MV-4-11 (cell line): ENCODE data around the gene GPC5.

Experiments used
- DNase-seq: peaks from one replicate; lab custom pipeline; 2025; lab: John Stamatoyannopoulos, UW

Gene GPC5

DNA sequence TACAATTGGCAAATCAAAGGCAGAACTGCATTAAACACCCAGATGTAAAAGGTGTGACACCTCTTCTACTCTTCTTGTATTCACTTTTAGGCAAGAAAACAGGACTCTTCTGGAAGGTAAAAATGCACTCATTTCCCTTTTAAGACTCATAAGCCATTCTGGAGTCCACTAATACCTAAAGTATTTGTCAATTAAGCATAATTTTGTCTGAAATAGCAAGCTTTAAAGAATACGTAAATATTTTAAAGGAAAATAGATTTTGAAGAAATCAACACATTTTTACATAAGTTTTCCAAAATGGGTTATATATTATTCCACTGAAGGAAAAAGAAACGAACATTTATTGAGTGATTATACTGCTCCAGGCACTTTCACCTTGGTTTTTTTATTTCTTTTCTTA is 1166.5 kb downstream of the GPC5 start:
- no peak for DNase-seq

DNA sequence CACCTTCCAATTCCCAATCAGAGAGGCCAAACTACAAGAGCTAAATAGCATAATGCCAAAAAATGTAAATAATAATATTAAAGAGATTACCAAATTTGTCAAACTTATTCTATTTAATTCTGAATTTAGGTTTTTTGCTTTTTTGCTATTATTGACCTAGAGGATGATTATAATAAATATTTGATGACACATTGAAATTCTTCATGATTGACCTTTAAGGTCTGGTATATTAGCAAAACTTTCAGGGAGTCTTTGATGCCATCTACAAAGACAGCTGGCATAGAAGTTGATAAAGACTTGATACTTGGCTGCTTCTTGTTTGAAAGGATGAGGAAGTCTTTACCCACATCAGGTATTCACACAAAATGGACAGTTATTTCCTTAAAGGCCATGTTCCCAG is 1168.3 kb downstream of the GPC5 start:
- DNase-seq = no peak

DNA sequence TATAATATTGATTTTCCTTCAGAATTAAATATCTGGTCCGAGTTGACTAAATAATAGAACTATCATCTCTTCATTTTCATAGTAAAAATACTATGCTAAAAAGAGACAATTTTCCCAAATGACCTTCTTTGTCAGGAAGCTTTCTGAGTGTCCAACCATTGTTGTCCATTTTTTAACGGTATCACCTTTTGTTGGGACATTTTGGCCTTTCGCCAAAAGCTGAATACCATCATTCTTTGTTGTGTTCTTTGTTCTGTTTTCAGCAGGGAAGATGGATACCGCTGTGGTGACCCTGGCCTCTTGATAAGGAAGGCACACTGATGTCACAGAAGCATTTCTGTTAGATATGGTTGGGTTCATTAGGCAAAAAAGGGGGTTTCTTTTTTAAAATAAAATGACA is 1173.8 kb downstream of the GPC5 start:
- no peak for DNase-seq

DNA sequence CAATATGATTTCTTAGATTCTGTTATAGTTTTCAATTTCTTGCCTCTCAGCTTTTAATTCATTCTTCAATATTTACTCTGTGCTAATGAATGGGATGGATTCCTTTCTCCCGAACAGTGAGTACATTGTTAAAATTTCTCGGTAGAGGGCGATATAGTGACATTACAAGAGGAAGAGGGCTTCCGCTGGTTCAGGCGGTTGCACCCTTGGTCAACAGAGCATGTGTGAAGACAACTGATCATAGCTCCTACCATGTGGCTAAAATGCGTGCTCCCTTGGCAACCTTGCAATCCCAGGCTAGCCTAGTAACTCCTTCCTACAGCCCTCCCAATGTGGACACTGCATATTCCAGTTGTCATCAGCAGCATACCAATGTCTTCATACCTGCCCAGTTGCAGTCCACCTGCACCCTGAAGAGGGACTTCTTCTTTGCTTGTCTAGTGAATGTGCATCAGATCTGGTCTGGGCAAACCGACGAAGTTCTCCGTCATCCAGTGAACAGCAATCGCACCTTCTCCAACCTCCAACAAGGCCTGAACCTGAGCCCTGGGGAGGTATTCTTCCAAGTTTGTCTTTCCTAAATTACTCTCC is 1175.1 kb downstream of the GPC5 start:
- no peak for DNase-seq

DNA sequence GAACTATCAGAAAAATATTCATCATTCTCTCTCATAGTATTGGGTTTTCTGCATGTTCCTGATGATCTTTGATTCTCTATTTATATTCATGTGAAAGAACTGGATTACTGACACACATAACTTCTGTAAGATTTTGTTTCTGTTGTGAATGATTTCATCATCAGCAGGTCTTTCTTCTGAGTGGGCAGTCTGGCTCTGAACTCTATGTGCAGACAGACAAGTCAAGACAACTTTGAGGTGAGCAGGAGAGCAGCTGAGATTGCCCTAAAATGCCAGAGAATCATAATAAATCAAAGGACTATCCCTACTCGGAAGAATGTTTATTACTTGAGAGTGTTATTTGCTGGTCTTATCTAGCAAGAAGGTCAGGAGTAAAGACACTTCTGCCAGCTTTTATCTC is 1176.1 kb downstream of the GPC5 start:
- no peak for DNase-seq

DNA sequence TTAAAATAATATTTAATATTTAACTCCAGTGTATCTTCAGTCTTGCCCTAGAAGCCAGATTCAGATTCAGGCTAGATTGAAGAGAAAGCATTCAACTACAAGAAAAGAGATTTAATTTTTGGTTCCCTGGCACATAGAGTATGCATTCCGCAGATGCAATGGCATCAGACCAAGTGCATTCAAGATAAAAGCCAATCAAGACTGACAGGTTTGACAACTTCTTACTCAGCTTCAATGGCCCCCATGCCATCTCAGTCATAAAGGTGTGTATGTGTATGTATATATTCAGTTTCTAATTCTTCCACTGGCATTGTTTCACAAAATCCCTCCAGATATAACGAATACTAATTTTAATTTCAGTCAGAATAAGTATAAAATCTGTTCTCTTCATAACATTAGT is 1177.4 kb downstream of the GPC5 start:
- DNase-seq = no peak

DNA sequence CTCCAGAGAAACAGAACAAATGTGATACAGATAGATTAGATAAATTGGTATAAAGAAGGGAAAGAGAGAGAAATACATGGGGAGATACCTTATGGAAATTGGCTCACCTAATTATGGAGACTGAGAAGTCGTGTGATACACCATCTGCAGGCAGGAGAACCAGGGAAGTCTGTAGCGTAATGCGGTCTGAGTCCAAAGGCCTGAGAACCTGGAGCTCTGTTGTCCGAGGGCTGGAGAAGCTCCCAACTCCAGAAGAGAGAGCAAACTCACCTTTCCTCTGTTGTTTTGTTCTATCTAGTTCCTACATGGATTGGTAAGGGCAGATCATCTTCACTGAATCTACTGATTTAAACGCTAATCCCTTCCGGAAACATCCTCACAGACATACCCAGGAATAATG is 1179.9 kb downstream of the GPC5 start:
- DNase-seq = no peak

DNA sequence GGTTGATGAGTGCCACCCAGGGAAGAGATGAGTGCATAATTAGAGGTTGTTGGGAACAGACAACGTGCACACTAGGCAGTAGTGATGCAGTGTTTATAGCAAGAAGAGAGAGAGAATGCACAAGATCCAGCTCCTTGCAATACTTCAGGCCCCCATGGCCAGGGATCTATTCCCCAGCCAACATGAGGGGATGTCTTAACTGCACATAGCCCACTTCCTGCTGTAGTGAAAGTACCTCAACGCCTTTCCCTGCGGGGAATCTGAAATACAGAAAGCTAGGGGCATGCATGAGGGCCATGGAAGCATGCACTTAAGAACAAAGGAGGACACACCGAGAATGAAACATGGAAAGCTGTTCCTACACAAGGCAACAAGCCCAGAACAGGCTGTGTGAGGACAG is 1191.5 kb downstream of the GPC5 start:
- no peak for DNase-seq

DNA sequence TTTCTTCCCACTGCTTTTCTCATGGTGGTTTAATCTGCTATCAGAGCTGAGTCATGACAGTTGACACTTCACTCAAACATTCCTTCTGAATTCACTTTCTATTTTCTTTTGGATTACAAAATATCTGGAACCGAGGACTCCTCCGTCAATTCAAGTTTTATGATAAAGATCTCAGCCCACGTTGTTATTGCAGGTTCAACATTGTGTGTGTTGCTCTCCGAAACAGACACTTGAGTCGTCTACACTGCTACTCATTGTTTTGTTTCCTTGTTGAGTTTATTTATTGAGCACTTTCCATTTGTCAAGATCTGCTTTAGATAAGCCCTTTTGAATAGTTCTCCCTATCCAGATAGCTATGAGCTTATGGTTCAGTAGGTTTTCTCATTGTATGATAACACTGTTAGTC is 1192.1 kb downstream of the GPC5 start:
- DNase-seq = no peak

DNA sequence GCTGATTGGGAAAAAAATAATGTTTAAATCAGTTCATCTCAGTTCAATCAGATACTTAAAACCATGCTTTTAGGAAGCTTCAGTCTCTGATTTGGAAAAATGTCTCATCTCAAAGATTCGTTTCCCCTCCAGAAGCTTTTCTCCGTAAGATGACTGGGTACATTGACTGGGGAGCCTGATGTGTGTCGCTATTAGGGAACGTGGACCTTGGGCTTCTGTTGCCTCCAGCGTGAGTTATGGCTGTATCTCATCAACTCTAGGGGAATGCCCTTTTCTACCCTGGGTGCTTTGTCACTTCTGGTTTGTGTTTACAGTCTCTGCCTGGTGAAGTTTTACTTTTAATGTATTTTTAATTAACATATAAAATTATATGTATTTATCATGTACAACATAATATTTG is 1192.7 kb downstream of the GPC5 start:
- no peak for DNase-seq

DNA sequence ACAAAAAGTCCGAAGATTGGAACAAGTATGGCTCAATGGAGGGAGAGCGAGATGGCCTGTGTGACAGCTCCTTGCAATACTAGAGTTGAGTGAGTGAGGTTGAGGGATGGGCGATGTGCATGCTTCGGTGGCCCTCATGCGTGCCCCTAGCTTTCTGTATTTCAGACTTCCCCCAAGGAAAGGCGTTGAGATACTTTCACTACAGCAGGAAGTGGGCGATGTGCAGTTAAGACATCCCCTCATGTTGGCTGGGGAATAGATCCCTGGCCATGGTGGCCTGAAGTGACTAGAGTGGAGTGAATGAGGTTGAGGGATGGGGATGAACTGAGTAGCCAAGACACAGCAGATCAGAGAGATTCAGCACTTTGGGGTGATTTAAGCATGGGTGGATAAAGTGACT is 1194.3 kb downstream of the GPC5 start:
- no peak for DNase-seq

DNA sequence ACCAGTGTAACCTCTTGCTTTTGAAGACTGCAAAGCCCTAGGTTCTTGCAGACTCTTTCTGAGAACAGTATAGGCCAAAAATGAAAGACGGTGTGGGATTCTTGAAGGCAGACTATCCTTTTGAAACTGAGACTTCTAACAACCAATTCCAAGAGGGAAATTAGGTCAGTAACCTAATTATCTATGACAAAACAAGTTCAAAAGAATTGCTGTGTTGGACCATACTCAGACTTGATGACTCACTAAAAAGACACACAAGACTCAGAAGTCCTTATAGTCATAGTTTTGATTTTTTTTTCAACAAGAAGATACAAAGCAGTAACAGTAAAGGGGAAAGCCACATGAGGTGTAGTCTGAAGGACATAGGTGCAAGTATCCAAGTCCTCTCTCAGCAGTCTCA is 1204.1 kb downstream of the GPC5 start:
- DNase-seq = no peak

DNA sequence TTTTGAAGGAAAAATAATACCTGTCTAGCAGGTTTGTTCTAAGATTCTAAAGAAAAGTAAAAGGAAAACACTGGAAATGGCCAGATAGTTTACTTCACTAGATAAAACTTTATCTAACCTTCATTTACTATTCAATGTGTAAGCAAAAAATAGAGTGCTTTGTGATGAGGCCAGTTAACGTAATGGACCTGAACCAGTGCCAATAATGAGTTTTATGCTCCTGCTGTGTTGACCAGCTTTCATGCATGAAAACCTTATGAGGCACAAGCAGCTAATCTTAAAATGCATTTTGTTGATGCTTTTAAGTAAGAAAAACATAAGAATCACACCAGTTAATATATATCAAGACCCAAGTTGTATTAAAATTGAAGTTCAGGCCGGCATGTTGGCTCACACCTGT is 1211.0 kb downstream of the GPC5 start:
- no peak for DNase-seq

DNA sequence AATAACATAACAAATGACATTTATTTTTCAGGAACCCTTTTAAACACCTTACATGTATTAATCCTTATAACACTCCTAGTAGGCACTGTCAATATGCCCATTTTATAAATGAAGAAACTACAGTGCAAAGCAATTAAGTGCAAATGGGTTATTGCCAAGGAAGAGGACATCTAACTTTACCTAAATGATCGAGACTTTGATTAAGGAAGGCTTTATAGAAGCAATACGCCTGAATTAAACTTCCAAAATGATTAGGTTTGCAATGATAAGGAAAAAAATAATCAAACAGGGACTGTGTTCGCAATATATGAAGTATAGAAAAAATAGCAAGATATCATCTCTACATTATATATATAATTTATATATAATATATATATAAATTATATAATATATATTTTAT is 1214.5 kb downstream of the GPC5 start:
- DNase-seq = no peak

DNA sequence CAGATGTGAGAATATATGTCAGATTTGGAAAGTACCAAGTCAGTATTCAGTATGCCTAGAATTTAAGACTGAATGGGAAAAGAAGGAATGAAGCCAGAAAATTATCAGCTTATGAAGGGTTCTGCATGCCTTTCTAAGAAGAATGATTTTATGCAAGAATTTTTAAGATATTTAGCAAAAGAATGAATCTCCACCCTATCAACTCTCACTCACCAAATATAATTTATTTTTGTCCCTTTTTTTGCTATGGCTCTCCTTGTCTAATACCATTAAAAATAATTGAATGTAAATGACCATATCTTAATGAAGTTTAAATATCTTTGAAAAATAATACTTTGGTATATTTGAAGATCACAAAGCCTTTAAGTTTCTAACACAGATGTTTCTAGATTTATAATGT is 1215.5 kb downstream of the GPC5 start:
- DNase-seq = no peak

DNA sequence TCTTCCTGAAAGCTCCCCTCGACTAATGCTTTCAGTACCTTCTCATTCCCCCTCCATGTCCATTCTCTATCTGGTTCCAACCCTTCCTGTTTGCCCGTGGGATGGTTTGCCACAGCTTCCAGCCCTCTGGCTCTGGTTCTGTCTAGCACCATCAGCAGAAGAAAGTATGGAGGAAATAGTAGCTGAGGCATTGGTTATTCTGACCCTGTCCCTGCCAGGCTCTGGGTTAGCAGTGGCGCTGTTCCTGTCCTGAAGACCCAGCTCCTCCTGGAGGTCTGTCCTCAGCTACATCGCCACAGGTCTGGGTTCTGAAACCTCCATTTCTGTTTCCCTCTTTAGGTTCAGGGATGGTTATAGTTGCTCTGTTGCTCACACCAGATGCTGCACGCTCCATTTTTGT is 1223.6 kb downstream of the GPC5 start:
- DNase-seq = no peak

DNA sequence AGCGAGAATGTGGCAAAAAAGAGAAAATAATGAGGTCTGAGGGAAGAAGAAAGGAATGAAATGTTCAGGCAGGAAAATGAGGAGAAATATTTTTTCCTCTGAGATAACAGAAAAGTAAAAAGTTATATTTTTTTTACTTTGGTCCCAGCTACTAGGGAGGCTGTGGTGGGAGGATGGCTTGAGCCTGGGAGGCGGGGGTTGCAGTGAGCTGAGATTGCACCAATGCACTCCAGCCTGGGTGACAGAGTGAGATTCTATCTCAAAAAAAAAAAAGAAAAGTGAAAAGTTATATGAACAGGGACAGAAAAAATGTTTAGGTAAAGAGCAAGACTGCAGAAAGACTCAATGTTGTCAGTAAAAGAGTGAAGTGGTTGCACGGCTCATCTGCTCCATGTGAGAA is 1224.5 kb downstream of the GPC5 start:
- no peak for DNase-seq

DNA sequence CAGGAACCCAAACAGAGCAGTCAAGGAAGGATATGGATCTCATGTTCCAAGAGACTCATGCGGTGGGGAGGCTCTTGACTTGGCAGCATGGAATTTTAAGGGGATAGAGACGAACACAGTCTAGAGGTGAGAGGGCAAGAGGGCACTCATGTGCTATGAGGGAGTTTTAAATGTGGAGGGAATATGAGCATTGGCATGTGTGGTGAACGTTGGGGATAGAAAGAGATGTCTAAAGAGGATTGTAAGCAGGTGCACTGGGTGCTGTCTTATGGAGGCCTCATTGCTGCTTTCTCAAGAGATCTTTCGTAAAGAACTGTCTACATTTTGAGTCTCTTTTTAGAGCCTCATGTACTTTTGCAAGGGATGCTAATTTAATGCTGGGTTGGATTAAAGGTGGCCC is 1227.9 kb downstream of the GPC5 start:
- DNase-seq = no peak

DNA sequence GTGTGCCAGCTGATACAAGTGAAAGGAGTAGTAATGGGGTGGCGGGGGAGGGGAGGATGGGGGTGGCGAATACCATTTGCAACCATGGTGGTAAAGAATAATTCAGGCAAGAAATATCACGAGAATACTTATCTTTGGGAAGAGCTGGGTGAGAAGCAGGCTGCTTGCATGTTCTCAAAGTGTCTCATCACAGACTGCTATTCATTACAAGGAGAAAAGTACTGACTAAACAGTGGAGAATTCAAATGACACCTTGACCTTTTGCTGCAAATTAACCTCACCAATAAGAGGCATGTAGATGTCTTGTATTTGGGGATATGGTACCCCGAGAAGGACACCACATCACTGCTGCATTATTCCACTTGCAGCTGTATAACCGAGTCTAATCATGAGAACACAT is 1242.5 kb downstream of the GPC5 start:
- no peak for DNase-seq

DNA sequence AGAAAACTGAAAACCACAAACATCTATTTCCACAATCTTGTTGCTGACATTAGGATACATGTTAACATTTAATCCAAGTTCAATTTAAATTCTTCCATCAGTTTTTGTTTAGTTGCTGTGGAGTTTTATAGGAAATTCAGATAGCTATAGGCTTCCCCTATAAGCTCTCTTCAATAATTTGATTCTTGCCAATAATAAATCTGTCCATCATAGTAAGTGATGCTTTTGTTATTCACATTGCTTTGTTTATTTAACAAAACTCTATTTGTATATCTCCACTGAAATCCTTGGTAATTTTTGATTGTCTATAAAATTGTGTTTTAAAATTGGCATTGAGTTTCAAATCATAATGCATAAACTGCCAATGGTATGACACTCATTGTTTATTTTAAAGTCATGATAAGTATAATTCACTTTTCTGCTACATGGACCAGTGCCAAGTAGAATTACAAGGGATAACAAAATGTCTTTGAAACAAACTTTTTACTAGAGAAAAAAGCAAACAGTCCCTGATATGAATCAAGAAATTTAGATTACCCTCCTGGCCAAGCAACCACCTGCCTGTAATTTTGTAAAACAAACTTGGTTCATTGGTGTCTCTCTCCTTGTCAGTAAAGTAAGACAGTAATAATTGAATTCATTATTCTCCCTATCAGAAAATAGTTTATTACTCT is 1250.9 kb downstream of the GPC5 start:
- no peak for DNase-seq

DNA sequence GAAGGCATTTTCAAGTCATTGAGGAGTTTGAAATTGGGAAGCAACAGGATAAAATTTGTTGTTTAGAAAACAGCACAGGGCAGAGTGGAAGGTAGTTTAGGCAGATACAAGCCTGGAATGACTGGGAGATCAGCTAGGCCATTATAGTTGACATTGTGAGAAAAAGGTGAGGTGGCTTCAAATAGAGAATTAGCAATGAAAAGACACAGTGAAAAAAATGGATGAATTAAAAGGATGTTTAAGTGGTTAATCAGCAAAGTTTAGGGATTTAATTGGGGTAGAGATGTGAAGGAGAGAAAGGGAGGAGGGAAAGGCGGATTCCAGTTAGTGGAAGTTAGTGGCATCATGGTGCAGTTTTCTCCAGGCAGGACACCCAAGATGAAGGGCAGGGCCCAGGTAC is 1257.7 kb downstream of the GPC5 start:
- DNase-seq = no peak

DNA sequence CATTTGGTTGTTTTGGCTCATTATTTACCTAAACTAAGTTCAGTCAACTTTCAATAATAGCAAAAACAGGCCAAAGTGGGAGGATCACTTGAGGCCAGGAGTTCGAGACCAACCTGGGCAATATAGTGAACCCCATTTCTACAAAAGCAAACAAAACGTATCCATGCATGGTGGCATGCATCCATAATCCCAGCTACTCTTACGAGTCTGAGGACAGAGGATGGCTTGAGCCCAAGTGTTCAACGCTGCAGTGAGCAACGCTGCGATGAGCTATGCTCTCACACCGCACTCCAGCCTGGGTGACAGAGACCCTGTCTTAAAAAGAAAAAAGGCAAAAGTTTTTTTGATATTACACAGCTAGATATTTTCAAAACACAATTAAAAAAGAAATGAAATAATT is 1258.2 kb downstream of the GPC5 start:
- no peak for DNase-seq

DNA sequence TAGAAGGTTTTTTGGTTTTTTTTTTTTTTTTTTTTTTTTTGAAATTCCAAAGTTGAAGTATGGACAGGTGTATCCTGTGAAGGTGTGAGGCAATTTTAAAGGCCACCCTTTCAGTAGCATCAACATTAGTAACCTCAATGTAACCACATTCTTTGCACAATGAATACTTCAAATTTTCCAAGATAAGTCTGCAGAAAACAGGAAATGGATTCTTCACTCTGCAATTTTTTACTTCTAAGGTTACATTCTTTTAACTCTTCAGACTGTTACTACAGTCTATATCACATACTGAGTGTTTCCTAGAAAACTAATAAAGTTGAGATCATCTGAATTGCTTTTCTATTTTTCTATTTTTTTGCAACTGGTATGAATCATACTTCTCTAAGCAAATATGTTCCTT is 1259.1 kb downstream of the GPC5 start:
- DNase-seq = no peak

DNA sequence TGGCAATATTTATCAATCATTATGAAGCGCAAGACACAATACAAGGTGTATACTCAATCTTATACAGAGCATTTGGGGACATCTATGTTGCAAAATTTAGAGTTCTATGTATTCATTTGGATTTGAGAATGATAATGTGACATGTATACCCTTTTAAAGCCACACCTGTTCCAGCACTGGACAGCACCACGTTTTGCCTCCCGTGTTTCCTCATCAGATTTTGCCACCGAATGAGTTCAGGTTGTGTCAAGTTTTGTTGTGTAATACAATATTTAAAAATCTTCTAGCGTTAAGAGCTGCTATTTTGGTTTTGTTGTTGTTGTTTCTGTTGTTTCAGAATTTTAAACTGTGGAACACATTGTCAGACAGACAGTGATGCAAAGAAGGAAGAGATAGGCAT is 1259.9 kb downstream of the GPC5 start:
- no peak for DNase-seq
